AG09309 (cell line): Measurements from ENCODE around the gene FBN1.

ENCODE experiments used
- DNase-seq: peaks from one replicate; pipeline ENCODE4 v3.0.0-alpha.2; 2010; ENCODE audit warnings: low read depth
- H3K4me3 ChIP-seq: 2 replicates; pipeline ENCODE4 v1.5.1; 2011; ENCODE audit warnings: mild to moderate bottlenecking, low read depth, low read length, moderate library complexity; ENCODE audit not compliant: control insufficient read depth
- TF ChIP-seq, protein P1 (sequence below): IDR thresholded peaks from 2 replicates; pipeline ENCODE4 v1.5.1; 2011; ENCODE audit warnings: mild to moderate bottlenecking, low read depth, low read length, inconsistent platforms; ENCODE audit not compliant: insufficient read depth, control insufficient read depth; ENCODE audit errors: missing control alignments

FBN1 gene

DNA sequence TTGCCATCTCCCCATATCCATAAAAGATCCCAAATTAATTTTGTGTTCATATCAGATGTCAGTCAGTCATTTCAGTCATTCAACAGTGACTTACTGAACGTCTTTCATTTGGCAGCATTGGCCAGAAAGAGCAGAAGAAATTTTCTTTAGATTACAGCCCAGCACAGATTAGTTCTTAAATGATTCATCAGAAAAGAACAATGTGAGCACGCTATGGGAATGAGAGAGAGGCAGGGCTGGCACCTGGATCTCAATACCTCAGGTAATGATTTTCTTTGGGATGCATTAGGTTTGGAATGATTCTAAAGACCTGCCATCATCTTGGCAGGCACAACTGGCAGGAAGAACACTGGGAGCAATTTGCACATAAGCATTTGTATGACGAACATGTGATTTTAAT lies 41.6 kb downstream of the FBN1 start:
- H3K4me3 ChIP-seq = no peak overlapping the region
- no peak for DNase-seq
- TF ChIP-seq, protein P1, sequence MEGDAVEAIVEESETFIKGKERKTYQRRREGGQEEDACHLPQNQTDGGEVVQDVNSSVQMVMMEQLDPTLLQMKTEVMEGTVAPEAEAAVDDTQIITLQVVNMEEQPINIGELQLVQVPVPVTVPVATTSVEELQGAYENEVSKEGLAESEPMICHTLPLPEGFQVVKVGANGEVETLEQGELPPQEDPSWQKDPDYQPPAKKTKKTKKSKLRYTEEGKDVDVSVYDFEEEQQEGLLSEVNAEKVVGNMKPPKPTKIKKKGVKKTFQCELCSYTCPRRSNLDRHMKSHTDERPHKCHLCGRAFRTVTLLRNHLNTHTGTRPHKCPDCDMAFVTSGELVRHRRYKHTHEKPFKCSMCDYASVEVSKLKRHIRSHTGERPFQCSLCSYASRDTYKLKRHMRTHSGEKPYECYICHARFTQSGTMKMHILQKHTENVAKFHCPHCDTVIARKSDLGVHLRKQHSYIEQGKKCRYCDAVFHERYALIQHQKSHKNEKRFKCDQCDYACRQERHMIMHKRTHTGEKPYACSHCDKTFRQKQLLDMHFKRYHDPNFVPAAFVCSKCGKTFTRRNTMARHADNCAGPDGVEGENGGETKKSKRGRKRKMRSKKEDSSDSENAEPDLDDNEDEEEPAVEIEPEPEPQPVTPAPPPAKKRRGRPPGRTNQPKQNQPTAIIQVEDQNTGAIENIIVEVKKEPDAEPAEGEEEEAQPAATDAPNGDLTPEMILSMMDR = no peak

DNA sequence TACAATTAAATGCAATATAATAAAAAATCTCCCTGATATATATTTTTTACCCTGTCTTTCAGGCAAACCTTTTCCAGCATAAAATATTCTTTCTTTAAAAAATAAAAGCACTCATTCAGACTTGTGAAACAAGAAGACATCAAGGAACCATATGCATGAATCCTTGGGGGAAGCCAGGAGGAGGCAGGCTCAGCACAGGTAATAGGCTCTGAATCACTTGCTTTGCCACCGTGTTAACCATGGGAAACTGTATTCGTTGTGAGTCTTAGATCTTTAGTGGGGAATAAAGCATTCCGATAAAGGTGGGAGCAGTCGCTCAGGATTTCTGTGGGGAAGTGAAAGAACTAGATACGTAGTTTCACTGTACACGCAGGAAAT lies 42.4 kb downstream of the FBN1 start:
- no peak for DNase-seq
- TF ChIP-seq, protein P1 = no peak
- H3K4me3 ChIP-seq = no peak overlapping the region

DNA sequence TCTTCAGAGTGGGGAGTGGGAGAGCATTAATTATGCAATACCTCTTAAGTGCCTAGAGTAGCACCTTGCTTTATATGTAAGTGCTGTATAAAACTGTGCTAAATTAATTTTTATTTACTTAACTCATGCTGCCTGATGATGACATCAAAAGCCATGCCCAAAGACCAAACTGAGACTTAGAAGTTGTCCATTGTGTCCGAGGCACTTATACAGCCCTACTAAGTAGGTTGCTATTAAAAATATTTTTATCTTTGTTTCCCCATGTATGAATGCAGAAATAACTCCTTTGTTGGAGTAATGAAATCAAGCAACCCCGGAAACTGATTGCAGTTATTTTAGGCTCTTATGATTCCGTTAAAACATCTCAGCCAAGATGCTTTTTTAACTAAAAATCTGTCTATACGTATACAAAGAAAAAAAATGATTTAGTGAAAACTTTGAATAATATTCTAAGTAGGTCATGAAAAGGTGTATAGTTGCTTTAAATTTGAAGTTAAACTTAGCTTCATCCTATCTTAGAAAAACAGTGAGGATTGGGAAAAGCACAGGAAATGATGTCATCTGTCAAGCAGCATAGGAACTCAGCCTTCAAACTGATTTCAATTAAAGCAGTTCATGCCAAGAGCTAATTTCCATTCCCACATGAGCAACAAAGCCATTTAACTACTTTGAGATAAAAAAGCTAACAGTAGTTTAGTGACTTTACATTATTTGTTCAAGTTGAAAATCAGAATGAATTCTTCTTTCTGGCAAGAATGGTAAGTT lies 43.0 kb downstream of the FBN1 start:
- no peak overlapping the region for H3K4me3 ChIP-seq
- TF ChIP-seq, protein P1 = no peak
- peak; percentile 67 for DNase-seq

DNA sequence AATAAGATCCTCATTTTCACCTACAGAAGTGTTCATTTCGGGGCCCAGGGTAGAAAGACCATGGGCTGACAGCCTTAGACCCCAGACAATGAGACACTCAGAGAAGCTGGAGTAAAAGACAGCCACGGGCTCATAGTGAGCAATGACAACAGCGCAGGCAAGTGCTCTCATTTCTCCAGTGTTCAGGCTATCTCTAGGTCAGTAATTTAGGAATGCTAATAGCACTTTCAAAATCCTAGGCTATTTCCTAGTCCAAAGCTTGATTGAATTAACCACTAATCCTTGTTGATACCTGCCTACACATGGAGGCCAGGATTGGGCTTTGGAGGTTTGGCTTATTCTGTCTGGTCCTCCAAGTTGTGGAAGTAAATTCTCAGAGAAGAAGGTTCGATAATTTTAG lies 44.4 kb downstream of the FBN1 start:
- DNase-seq = no peak
- TF ChIP-seq, protein P1 = no peak
- H3K4me3 ChIP-seq = no peak overlapping the region

DNA sequence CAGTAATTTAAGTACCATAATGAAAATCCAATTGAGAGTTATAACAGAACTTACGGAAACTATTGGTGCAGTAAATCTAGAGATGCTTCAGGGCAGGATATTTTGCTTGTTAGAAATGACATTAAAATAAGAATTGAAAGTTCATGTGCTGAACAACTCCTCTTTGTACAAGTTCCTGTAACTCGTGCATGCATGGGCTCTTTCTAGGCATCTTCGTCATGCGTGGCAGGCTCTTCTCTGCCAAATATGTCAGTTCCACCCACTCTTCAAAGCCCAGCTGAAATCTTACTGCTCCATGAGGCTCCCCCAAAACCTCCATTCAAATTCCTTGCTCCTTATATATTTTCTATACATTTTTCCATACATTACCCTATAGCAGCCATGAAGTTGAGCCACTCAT lies 48.7 kb downstream of the FBN1 start:
- H3K4me3 ChIP-seq = no peak overlapping the region
- TF ChIP-seq, protein P1 = no peak
- no peak for DNase-seq

DNA sequence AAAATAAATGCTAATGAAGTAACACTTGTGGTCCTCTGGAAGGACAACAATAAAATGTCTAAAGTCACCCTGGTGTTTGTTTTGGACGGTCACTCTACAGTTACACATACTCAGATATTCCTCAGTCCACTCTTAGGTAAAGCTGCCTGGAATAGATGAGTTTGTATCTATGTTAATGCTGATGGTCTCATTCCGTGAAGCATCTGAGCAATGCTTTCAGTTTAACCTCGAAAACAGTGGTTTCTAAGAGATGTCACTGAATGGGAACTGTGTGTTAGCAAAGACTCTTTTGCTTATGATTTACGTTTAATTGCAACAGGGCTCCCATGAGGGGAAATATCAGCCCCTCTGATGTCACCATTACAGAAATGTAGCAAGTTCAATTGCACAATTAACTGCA lies 49.1 kb downstream of the FBN1 start:
- no peak for DNase-seq
- TF ChIP-seq, protein P1 = no peak
- H3K4me3 ChIP-seq = no peak overlapping the region

DNA sequence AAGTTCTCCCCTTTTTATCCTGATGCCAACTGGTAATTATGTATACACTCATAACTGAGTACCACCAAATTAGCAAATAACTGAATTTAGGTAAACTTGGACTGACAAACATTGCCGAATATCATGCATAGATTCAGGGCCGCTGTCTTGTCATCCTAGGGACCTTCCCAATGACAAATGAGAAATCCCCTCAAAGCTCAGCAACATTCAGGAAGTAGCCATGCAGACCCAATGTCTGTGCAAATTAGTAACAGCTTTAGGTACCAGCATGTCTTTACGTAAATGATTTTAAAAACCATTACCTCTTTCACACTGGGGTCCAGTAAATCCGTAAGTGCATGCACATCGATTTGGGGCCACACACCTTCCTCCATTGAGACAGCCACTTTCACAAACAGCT lies 49.5 kb downstream of the FBN1 start:
- no peak for DNase-seq
- TF ChIP-seq, protein P1 = no peak
- H3K4me3 ChIP-seq = no peak overlapping the region
